SU-DHL-6 (cell line): ENCODE results near the gene RBMS3.
"Not testable (repeated sequence)": the region's sequence is repeated elsewhere in the genome, so short reads cannot be mapped to it uniquely, and the experiment has no call there.

Source experiments
- H2AFZ ChIP-seq: fragments of 200-600 bp; sonication (generic); 2 replicates; pipeline ENCODE4 v1.6.1; 2014; ENCODE audit warnings: low read depth, mild to moderate bottlenecking, moderate library complexity, mixed read lengths, antibody characterized with exemption, low read length; ENCODE audit not compliant: severe bottlenecking
- H3F3A ChIP-seq: fragments of 200-600 bp; shearing (Covaris generic); 2 replicates; pipeline ENCODE4 v1.6.0; 2016; ENCODE audit warnings: antibody characterized with exemption, mild to moderate bottlenecking; ENCODE audit not compliant: insufficient read depth
- H3K27ac ChIP-seq: fragments of 200-600 bp; sonication (generic); 2 replicates; pipeline ENCODE4 v1.5.1; 2016; ENCODE audit warnings: low read depth, mild to moderate bottlenecking, low read length, moderate library complexity, mixed read lengths
- H3K27me3 ChIP-seq: fragments of 200-600 bp; sonication (generic), shearing (Covaris generic); 2 replicates; pipeline ENCODE4 v1.6.0; 2014; ENCODE audit warnings: mild to moderate bottlenecking, low read length
- H3K36me3 ChIP-seq: fragments of 200-600 bp; sonication (generic); 2 replicates; pipeline ENCODE4 v1.6.1; 2014; ENCODE audit warnings: mild to moderate bottlenecking, low read length, mixed read lengths
- H3K4me2 ChIP-seq: fragments of 300-600, 200-600 bp; shearing (Covaris generic), sonication (generic); 2 replicates; pipeline ENCODE4 v1.6.0; 2014; ENCODE audit warnings: low read length, low read depth, mild to moderate bottlenecking; ENCODE audit not compliant: poor library complexity, severe bottlenecking
- H3K4me3 ChIP-seq: fragments of 200-600 bp; sonication (generic); 2 replicates; pipeline ENCODE4 v1.5.1; 2014; ENCODE audit warnings: antibody characterized with exemption, low read length, mild to moderate bottlenecking, mixed read lengths; ENCODE audit not compliant: insufficient read depth, poor library complexity, severe bottlenecking
- H3K79me2 ChIP-seq: fragments of 200-600 bp; sonication (generic); 2 replicates; pipeline ENCODE4 v1.6.1; 2014; ENCODE audit warnings: mild to moderate bottlenecking, low read length, moderate library complexity; ENCODE audit not compliant: insufficient read depth
- H3K9ac ChIP-seq: fragments of 200-600 bp; sonication (generic); 2 replicates; pipeline ENCODE4 v1.7.0; 2014; ENCODE audit warnings: mild to moderate bottlenecking, low read length
- H3K9me2 ChIP-seq: fragments of 200-600 bp; sonication (generic); replicated peaks from 2 replicates; pipeline ENCODE4 v1.6.1; 2014; ENCODE audit warnings: low read length; ENCODE audit not compliant: insufficient read depth
- H3K9me3 ChIP-seq: fragments of 200-600 bp; sonication (generic); 2 replicates; pipeline ENCODE4 v1.6.1; 2014; ENCODE audit warnings: low read length, mixed read lengths; ENCODE audit not compliant: insufficient read depth
- H4K20me1 ChIP-seq: fragments of 200-600 bp; sonication (generic); 2 replicates; pipeline ENCODE4 v1.6.1; 2014; ENCODE audit warnings: low read depth, mild to moderate bottlenecking, antibody characterized with exemption, low read length, moderate library complexity, mixed read lengths
- EZH2phosphoT487 ChIP-seq: fragments of 200-600 bp; sonication (generic), shearing (Covaris generic); conservative IDR thresholded peaks from 2 replicates; pipeline ENCODE4 v1.6.1; 2018; ENCODE audit warnings: mild to moderate bottlenecking, antibody characterized with exemption, low read length, moderate library complexity, mixed read lengths
- TF ChIP-seq, protein P1 (sequence below): fragments of 200-600 bp; sonication (generic); IDR thresholded peaks from one replicate; pipeline ENCODE4 v1.5.1; 2017; ENCODE audit warnings: antibody characterized with exemption, mild to moderate bottlenecking, low read length, moderate library complexity; ENCODE audit not compliant: insufficient read depth, poor library complexity, severe bottlenecking

Gene RBMS3

DNA sequence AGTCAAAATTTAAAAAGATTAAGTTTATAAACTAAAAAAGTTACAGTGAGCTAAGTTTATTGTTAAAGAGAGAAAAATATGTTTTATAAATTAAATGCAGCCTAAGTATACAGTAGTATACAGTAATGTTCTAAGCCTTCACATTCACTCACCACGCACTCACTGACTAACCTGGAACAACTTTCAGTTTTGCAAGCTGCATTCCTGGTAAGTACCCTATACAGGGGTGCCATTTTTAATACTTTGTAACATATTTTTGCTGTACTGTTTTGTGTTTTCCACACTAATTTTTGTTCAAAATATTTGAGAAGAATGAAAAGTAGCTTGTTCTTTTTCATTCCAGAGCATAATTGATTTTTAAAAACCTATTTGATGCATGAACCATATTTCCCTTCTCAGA is 524.9 kb downstream of the RBMS3 start:
- no peak overlapping the region for H3K4me2 ChIP-seq
- H3K9me3 ChIP-seq: no peaks in the 10 kb centered on the region
- H4K20me1 ChIP-seq: no peaks in the 10 kb centered on the region
- no peak overlapping the region for H3K4me3 ChIP-seq
- TF ChIP-seq, protein P1, sequence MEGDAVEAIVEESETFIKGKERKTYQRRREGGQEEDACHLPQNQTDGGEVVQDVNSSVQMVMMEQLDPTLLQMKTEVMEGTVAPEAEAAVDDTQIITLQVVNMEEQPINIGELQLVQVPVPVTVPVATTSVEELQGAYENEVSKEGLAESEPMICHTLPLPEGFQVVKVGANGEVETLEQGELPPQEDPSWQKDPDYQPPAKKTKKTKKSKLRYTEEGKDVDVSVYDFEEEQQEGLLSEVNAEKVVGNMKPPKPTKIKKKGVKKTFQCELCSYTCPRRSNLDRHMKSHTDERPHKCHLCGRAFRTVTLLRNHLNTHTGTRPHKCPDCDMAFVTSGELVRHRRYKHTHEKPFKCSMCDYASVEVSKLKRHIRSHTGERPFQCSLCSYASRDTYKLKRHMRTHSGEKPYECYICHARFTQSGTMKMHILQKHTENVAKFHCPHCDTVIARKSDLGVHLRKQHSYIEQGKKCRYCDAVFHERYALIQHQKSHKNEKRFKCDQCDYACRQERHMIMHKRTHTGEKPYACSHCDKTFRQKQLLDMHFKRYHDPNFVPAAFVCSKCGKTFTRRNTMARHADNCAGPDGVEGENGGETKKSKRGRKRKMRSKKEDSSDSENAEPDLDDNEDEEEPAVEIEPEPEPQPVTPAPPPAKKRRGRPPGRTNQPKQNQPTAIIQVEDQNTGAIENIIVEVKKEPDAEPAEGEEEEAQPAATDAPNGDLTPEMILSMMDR: no peak
- TF ChIP-seq EZH2phosphoT487: no peak
- H3K9ac ChIP-seq: no peak overlapping the region
- no peaks in the 10 kb centered on the region for H3K36me3 ChIP-seq
- H3F3A ChIP-seq: no peaks in the 10 kb centered on the region
- no peak overlapping the region for H2AFZ ChIP-seq
- H3K27ac ChIP-seq: no peak overlapping the region
- H3K9me2 ChIP-seq: no peaks in the 10 kb centered on the region
- no peaks in the 10 kb centered on the region for H3K27me3 ChIP-seq
- H3K79me2 ChIP-seq: no peaks in the 10 kb centered on the region

DNA sequence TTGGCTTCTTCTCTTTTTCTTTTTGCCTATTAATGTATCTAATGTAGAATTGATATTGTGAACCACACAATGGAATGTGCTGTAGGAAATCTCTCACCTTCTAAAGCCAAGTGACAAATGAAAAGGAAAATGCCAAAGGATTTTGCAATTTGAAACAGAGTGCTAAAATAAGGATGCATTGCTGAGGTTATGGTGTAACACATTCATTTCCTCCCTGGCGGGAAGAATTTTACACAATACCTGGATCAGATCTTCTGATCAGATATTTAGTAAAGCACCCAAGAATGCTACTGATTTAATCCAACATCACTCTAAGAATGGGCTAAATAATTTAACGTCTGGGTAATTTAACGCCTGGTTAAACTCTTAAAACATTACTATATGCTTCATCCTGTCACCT is 527.5 kb downstream of the RBMS3 start:
- H2AFZ ChIP-seq, H3K4me3 ChIP-seq, H3K9me3 ChIP-seq, H3K27ac ChIP-seq, H3K27me3 ChIP-seq, H3K9ac ChIP-seq, H3K36me3 ChIP-seq, H3K9me2 ChIP-seq, H3K79me2 ChIP-seq, H4K20me1 ChIP-seq, H3K4me2 ChIP-seq, H3F3A ChIP-seq: not testable (repeated sequence)

DNA sequence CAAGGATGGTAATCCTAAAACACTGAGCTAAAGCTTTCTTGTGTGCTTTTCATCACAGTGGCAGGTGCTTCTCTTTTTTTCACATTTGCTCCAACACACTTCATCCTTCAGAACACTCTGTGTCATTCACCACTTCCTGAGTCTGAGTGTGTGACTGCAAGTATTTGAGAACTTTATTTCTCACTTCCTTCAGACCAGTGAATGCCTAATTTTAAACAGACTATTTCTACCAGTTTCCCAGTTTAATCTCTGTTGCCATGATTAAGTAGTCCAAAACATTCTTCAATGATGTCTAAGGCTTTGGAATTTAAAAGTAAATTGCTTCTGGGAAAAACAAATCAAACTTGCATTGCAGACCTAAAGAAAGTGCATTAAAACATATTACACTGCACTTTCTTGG is 541.2 kb downstream of the RBMS3 start:
- Histone ChIP-seq H3K27ac (no peak overlapping the region), H4K20me1 (no peaks in the 10 kb centered on the region), H3F3A (no peaks in the 10 kb centered on the region), H3K4me3 (no peak overlapping the region), H3K9me2 (no peaks in the 10 kb centered on the region), H3K79me2 (no peaks in the 10 kb centered on the region), H3K27me3 (no peaks in the 10 kb centered on the region), H3K36me3 (no peaks in the 10 kb centered on the region), H2AFZ (no peak overlapping the region), H3K9me3 (no peaks in the 10 kb centered on the region), H3K9ac (no peak overlapping the region), H3K4me2 (no peak overlapping the region)
- TF ChIP-seq, protein P1: no peak
- TF ChIP-seq EZH2phosphoT487: no peak

DNA sequence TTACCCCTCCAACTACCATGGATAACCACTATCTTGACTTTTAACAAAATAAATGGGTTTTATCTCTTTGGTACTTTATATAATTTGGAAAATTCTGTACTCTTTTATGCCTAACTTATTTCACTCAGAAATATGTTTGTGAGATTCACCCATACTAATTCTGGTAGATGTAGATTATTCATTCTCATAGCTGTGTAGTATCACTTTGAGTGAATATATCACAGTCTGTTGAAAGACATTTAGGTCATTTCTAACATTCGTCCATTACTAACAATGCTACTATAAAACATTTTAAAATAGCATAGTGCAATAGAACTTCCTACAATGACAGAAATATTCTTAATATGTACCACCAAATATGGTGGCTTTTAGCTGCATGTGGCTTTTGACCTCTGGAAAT is 542.4 kb downstream of the RBMS3 start:
- TF ChIP-seq, protein P1: no peak
- TF ChIP-seq EZH2phosphoT487: no peak
- H3K4me3 ChIP-seq: no peak overlapping the region
- H3K79me2 ChIP-seq: no peaks in the 10 kb centered on the region
- no peaks in the 10 kb centered on the region for H3K27me3 ChIP-seq
- no peaks in the 10 kb centered on the region for H4K20me1 ChIP-seq
- no peak overlapping the region for H3K9ac ChIP-seq
- no peaks in the 10 kb centered on the region for H3K36me3 ChIP-seq
- H3K4me2 ChIP-seq: no peak overlapping the region
- H3F3A ChIP-seq: no peaks in the 10 kb centered on the region
- H3K9me2 ChIP-seq: no peaks in the 10 kb centered on the region
- no peaks in the 10 kb centered on the region for H3K9me3 ChIP-seq
- no peak overlapping the region for H2AFZ ChIP-seq
- H3K27ac ChIP-seq: no peak overlapping the region
